H9 (cell line): ENCODE measurements around the gene UNC93A. TPM values are rescaled to one million over a fixed set of nuclear protein-coding genes. Genes with fewer than 3 reads are reported as not detected.

ENCODE experiments used
- DNase-seq: peaks from one replicate; pipeline ENCODE4 v3.0.0-alpha.2; 2017
- H2AFZ ChIP-seq: one replicate; pipeline ENCODE4 v1.6.1; 2013; ENCODE audit warnings: mild to moderate bottlenecking, low read length, control low read depth, moderate library complexity
- H2AK5ac ChIP-seq: 2 replicates; pipeline ENCODE4 v1.6.1; 2013; ENCODE audit warnings: low read length, control low read depth, mixed read lengths; ENCODE audit not compliant: insufficient read length
- H2BK120ac ChIP-seq: one replicate; pipeline ENCODE4 v1.6.1; 2013; ENCODE audit warnings: low read depth, mild to moderate bottlenecking, low read length, control low read depth, inconsistent platforms; ENCODE audit not compliant: poor library complexity, severe bottlenecking
- H2BK12ac ChIP-seq: 2 replicates; pipeline ENCODE4 v1.6.1; 2013; ENCODE audit warnings: low read length, control low read depth, mixed read lengths, low read depth; ENCODE audit not compliant: insufficient read length
- H2BK15ac ChIP-seq: 2 replicates; pipeline ENCODE4 v1.6.1; 2013; ENCODE audit warnings: low read depth, low read length, control low read depth
- H2BK20ac ChIP-seq: one replicate; pipeline ENCODE4 v1.6.1; 2013; ENCODE audit warnings: low read depth, mild to moderate bottlenecking, low read length, control low read depth, inconsistent platforms; ENCODE audit not compliant: poor library complexity, severe bottlenecking
- H2BK5ac ChIP-seq: 2 replicates; pipeline ENCODE4 v1.6.1; 2013; ENCODE audit warnings: low read length, control low read depth, mixed read lengths; ENCODE audit not compliant: insufficient read length
- H3K14ac ChIP-seq: 2 replicates; pipeline ENCODE4 v1.6.1; 2013; ENCODE audit warnings: low read length, control low read depth; ENCODE audit not compliant: insufficient read depth
- H3K18ac ChIP-seq: 2 replicates; pipeline ENCODE4 v1.6.1; 2013; ENCODE audit warnings: low read depth, mild to moderate bottlenecking, mixed read lengths, low read length, control low read depth; ENCODE audit not compliant: insufficient read length
- H3K23ac ChIP-seq: 2 replicates; pipeline ENCODE4 v1.6.1; 2013; ENCODE audit warnings: low read length, control low read depth, mixed read lengths, low read depth; ENCODE audit not compliant: insufficient read length
- H3K23me2 ChIP-seq: 2 replicates; pipeline ENCODE4 v1.6.1; 2013; ENCODE audit warnings: low read depth, mild to moderate bottlenecking, mixed read lengths, low read length, control low read depth; ENCODE audit not compliant: insufficient read length, poor library complexity, severe bottlenecking
- H3K27ac ChIP-seq: 2 replicates; pipeline ENCODE4 v1.5.1; 2013; ENCODE audit warnings: low read length, control low read depth, mixed read lengths, low read depth; ENCODE audit not compliant: insufficient read length
- H3K27me3 ChIP-seq: 2 replicates; pipeline ENCODE4 v1.6.1; 2013; ENCODE audit warnings: low read length, control low read depth, inconsistent platforms; ENCODE audit not compliant: insufficient read depth
- H3K4ac ChIP-seq: 2 replicates; pipeline ENCODE4 v1.6.1; 2013; ENCODE audit warnings: low read depth, mild to moderate bottlenecking, control low read depth, inconsistent platforms, low read length, moderate library complexity
- H3K4me1 ChIP-seq: 2 replicates; pipeline ENCODE4 v1.6.1; 2013; ENCODE audit warnings: low read length, control low read depth, inconsistent platforms; ENCODE audit not compliant: insufficient read depth
- H3K4me2 ChIP-seq: 2 replicates; pipeline ENCODE4 v1.6.1; 2013; ENCODE audit warnings: low read length, control low read depth, mixed read lengths; ENCODE audit not compliant: insufficient read length, insufficient read depth
- H3K56ac ChIP-seq: 2 replicates; pipeline ENCODE4 v1.6.1; 2013; ENCODE audit warnings: low read depth, mild to moderate bottlenecking, mixed read lengths, low read length, control low read depth; ENCODE audit not compliant: insufficient read length
- H3K79me1 ChIP-seq: 2 replicates; pipeline ENCODE4 v1.6.1; 2013; ENCODE audit warnings: low read depth, mild to moderate bottlenecking, moderate library complexity, low read length, control low read depth, inconsistent platforms; ENCODE audit not compliant: insufficient read depth, poor library complexity, severe bottlenecking
- H3K79me2 ChIP-seq: 2 replicates; pipeline ENCODE4 v1.6.1; 2013; ENCODE audit warnings: low read length, control low read depth, inconsistent platforms; ENCODE audit not compliant: insufficient read depth
- H3K9ac ChIP-seq: 2 replicates; pipeline ENCODE4 v1.6.1; 2013; ENCODE audit warnings: low read length, control low read depth, mixed read lengths; ENCODE audit not compliant: insufficient read length; ENCODE audit errors: extremely low read depth
- H3K9me3 ChIP-seq: one replicate; pipeline ENCODE4 v1.6.1; 2013; ENCODE audit warnings: low read depth, low read length, inconsistent platforms; ENCODE audit not compliant: control insufficient read depth
- H3T11ph ChIP-seq: one replicate; pipeline ENCODE4 v1.6.1; 2013; ENCODE audit warnings: mild to moderate bottlenecking, low read length, control low read depth, inconsistent platforms
- H4K20me1 ChIP-seq: one replicate; pipeline ENCODE4 v1.6.1; 2013; ENCODE audit not compliant: control insufficient read depth, insufficient read length, insufficient read depth
- H4K5ac ChIP-seq: 2 replicates; pipeline ENCODE4 v1.6.1; 2013; ENCODE audit warnings: low read depth, mild to moderate bottlenecking, mixed read lengths, low read length, control low read depth; ENCODE audit not compliant: insufficient read length
- H4K8ac ChIP-seq: replicated peaks from 2 replicates; pipeline ENCODE4 v1.6.1; 2013; ENCODE audit warnings: low read length, control low read depth, mixed read lengths, low read depth; ENCODE audit not compliant: insufficient read length
- H4K91ac ChIP-seq: 2 replicates; pipeline ENCODE4 v1.6.1; 2013; ENCODE audit warnings: low read depth, mild to moderate bottlenecking, moderate library complexity, mixed read lengths, low read length, control low read depth; ENCODE audit not compliant: insufficient read length
- H3K27ac Mint-ChIP-seq, 3 experiments: 2 replicates in 2 of 3; 3 replicates in 1 of 3; pipeline ENCODE4 v1.8.0; 2020 to 2021; ENCODE audit warnings: mixed read lengths in 3 of 3, mild to moderate bottlenecking in 1 of 3, moderate library complexity in 1 of 3
- H3K27me3 Mint-ChIP-seq: 2 replicates; pipeline ENCODE4 v1.8.0; 2021; ENCODE audit warnings: low read depth, mild to moderate bottlenecking, moderate library complexity, mixed read lengths
- H3K36me3 Mint-ChIP-seq, 3 experiments: 2 replicates in 2 of 3; 3 replicates in 1 of 3; pipeline ENCODE4 v1.8.0; 2020 to 2021; ENCODE audit warnings: low read depth in 3 of 3, mixed read lengths in 3 of 3; ENCODE audit not compliant: insufficient read depth in 1 of 3
- H3K4me1 Mint-ChIP-seq, 2 experiments: 2 replicates each; pipeline ENCODE4 v1.8.0; 2020; ENCODE audit warnings: mixed read lengths in 2 of 2
- H3K4me3 Mint-ChIP-seq, 2 experiments: 2 replicates in 1 of 2; 3 replicates in 1 of 2; pipeline ENCODE4 v1.8.0; 2020 to 2021; ENCODE audit warnings: mild to moderate bottlenecking in 2 of 2, mixed read lengths in 2 of 2, moderate library complexity in 1 of 2
- H3K9me3 Mint-ChIP-seq, 2 experiments: 2 replicates in 1 of 2; 3 replicates in 1 of 2; pipeline ENCODE4 v1.8.0; 2020; ENCODE audit warnings: mild to moderate bottlenecking in 2 of 2, mixed read lengths in 2 of 2, moderate library complexity in 1 of 2
- WGBS: extraction: QIAGEN DNeasy Blood & Tissue Kit; methylation state at CpG from one replicate; pipeline ENCODE4 v1.1.7; 2013; ENCODE audit warnings: missing lambda C conversion rate, low lambda C conversion rate, mixed read lengths; ENCODE audit not compliant: insufficient read length; ENCODE audit errors: extremely low coverage; 5-methylcytosine and 5-hydroxymethylcytosine counted together
- total RNA-seq: library from RNA; stranded (reverse); gene quantifications from 2 replicates; pipeline ENCODE4 v1.2.1, GENCODE V29; 2021
- TF ChIP-seq, protein P1 (sequence below): fragments of 200-600 bp; sonication (generic); conservative IDR thresholded peaks from 3 replicates; pipeline ENCODE4 v1.8.0; 2021; ENCODE audit warnings: antibody characterized with exemption, mild to moderate bottlenecking

Gene UNC93A
- total RNA-seq, 1 experiment from 2014 or later, result 0.70 TPM

DNA sequence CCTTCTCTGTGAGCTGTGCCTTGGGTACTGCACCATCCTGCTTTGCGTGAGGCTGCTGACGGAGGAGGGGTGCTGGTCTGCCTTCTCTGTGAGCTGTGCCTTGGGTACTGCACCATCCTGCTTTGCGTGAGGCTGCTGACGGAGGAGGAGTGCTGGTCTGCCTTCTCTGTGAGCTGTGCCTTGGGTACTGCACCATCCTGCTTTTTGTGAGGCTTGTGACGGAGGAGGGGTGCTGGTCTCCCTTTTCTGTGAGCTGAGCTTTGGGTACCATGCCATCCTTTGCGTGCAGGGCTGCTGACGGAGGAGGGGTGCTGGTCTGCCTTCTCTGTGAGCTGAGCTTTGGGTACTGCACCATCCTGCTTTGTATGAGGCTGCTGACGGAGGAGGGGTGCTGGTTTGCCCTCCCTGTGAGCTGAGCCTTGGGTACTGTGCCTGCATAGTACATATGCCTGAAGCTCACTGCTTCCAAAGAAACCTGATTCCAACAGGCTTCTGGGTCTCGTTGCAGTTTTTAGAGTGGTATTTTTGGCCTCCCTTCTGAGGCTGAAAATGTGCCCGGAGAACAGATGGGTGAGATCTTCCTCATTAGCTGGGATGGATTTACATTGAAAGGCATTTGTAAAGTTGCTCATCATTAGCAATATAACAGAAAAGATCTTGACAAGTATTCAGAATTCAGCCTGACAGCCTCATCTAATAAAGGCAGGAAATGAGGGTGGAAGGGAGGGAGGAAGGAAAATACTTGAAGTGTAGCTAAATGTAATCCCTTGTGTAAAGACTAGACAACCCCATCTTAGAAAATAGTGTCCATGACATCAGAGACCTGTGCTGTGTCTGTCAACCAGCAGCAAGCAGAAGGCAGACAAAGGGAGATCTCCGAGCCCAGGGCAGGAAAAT, 46.8 kb upstream of the UNC93A start:
- Histone ChIP-seq H3K27me3 (no peaks in the 10 kb centered on the region), H3K4me1 (peaks cover 21% of the 10 kb centered on the region), H3K56ac (no peak overlapping the region), H2BK120ac (no peak overlapping the region), H3K18ac (peak overlapping the region; percentile 21), H3K79me2 (no peaks in the 10 kb centered on the region), H4K8ac (no peak overlapping the region), H3K79me1 (no peaks in the 10 kb centered on the region), H3K23me2 (no peaks in the 10 kb centered on the region), H3K9me3 (no peaks in the 10 kb centered on the region), H2AFZ (no peak overlapping the region), H3K9ac (no peak overlapping the region), H2AK5ac (no peak overlapping the region), H2BK12ac (no peak overlapping the region), H4K5ac (peak overlapping the region; percentile 34), H2BK20ac (no peak overlapping the region), H3K23ac (no peak overlapping the region), H3K14ac (peak overlapping the region; percentile 84), H3K27ac (peak overlapping the region; percentile 80), H3T11ph (no peak overlapping the region), H3K4ac (no peak overlapping the region), H2BK5ac (peak overlapping the region; percentile 34), H3K4me2 (peak overlapping the region; percentile 46), H2BK15ac (no peak overlapping the region), H4K20me1 (no peaks in the 10 kb centered on the region), H4K91ac (no peak overlapping the region)
- Mint-ChIP-seq H3K4me3 (peak overlapping the region; percentile 26 to 52), H3K27ac (peak overlapping the region; percentile 88 to 94 (median 92)), H3K27me3 (no peaks in the 10 kb centered on the region; the same call in 1 of the 2 replicates), H3K4me1 (peaks cover 64 to 82% of the 10 kb centered on the region in 2 experiments), H3K9me3 (peaks cover 3 to 4% of the 10 kb centered on the region in 2 experiments; a peak in 3 of 5 replicates), H3K36me3 (peaks cover 30 to 40% (median 38%) of the 10 kb centered on the region in 3 experiments)
- TF ChIP-seq, protein P1, sequence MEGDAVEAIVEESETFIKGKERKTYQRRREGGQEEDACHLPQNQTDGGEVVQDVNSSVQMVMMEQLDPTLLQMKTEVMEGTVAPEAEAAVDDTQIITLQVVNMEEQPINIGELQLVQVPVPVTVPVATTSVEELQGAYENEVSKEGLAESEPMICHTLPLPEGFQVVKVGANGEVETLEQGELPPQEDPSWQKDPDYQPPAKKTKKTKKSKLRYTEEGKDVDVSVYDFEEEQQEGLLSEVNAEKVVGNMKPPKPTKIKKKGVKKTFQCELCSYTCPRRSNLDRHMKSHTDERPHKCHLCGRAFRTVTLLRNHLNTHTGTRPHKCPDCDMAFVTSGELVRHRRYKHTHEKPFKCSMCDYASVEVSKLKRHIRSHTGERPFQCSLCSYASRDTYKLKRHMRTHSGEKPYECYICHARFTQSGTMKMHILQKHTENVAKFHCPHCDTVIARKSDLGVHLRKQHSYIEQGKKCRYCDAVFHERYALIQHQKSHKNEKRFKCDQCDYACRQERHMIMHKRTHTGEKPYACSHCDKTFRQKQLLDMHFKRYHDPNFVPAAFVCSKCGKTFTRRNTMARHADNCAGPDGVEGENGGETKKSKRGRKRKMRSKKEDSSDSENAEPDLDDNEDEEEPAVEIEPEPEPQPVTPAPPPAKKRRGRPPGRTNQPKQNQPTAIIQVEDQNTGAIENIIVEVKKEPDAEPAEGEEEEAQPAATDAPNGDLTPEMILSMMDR, result no peak
- no CpG with 5 or more reads among the region's 11 CpGs for WGBS
- no peak for DNase-seq
